ENCODE results near the gene PTPRC.

DNA sequence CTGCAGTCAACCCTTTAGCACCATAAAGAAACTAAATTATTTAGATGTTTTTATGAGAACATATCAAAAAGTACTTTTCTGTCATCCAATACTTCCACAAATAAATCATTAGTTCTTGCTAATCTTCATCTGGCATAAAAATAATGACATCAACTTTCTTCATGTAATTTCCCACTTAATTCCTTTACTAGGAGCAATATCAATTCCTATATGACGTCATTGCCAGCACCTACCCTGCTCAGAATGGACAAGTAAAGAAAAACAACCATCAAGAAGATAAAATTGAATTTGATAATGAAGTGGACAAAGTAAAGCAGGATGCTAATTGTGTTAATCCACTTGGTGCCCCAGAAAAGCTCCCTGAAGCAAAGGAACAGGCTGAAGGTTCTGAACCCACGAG lies 116.9 kb downstream of the PTPRC start:
- TF ChIP-seq BHLHE40 (IDR thresholded peaks at IDR 0.05; ENCODE audit: borderline replicate concordance) (no peak), ZNF384 (IDR thresholded peaks at IDR 0.05) (no peak), TARDBP (IDR thresholded peaks at IDR 0.05) (no peak), HDGF (IDR thresholded peaks at IDR 0.05; ENCODE audit: borderline replicate concordance) (no peak), NFRKB (IDR thresholded peaks at IDR 0.05) (no peak), SP1 (IDR thresholded peaks at IDR 0.05) (no peak), FOXA1 (IDR thresholded peaks at IDR 0.05) (no peak)
- TF ChIP-seq, protein P1, sequence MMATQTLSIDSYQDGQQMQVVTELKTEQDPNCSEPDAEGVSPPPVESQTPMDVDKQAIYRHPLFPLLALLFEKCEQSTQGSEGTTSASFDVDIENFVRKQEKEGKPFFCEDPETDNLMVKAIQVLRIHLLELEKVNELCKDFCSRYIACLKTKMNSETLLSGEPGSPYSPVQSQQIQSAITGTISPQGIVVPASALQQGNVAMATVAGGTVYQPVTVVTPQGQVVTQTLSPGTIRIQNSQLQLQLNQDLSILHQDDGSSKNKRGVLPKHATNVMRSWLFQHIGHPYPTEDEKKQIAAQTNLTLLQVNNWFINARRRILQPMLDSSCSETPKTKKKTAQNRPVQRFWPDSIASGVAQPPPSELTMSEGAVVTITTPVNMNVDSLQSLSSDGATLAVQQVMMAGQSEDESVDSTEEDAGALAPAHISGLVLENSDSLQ (IDR thresholded peaks at IDR 0.05), result no peak

Data from HEK293T (cell line).